C4-2B (cell line): Measurements from ENCODE around the gene CCDC54.

Experiments
- CTCF ChIP-seq: fragments of 450-650 bp; conservative IDR thresholded peaks from 2 replicates; pipeline ENCODE4 v1.5.1; 2017; ENCODE audit warnings: mild to moderate bottlenecking
- ZFX ChIP-seq: fragments of 450-650 bp; IDR thresholded peaks from 2 replicates; pipeline ENCODE4 v1.6.1; 2017

- TF ChIP-seq CTCF (no peak; the same call in 1 of the 2 replicates), ZFX (no peak)
Measured at GRCh38 chr3:107370907-107371306, 6.3 kb upstream of the CCDC54 start.
